Peyer's patch (tissue), 4 donors: ENCODE measurements around the gene C12orf50.

Experiments used
- POLR2A ChIP-seq, 2 donors: fragments of 450-650 bp; IDR thresholded peaks; one replicate each; pipeline ENCODE4 v1.5.1; 2017; ENCODE audit warnings: antibody characterized with exemption in 2 of 2, mild to moderate bottlenecking in 2 of 2, moderate library complexity in 2 of 2
- TF ChIP-seq, protein P1 (sequence below), 6 experiments: fragments of 450-650 bp in 4 of 6; fragments of 200-600 bp in 2 of 6; sonication (generic) in 1 of 6; IDR thresholded peaks; one replicate each; pipeline ENCODE4 v1.5.1; 2017 to 2019; ENCODE audit warnings: antibody characterized with exemption in 6 of 6, mild to moderate bottlenecking in 3 of 6, moderate library complexity in 1 of 6

DNA sequence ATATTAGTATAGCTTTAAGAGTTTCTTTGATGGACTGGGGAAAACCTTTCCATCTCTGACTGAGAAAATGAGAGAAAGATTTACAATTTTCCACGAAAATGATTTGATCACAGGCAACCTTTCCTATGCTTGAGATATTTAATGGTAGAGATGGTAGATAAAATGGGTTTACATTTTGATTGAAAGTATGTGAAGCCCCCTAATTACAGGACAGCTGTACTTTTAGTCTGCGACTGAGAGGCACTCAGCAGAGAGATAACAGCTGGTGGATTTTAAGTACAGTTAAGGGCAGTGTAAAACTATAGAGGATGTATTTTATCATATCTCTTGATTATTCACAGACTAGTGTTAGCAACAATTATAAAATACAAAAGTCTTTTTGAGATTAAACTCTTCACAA is 40.7 kb downstream of the C12orf50 start:
- TF ChIP-seq, protein P1, sequence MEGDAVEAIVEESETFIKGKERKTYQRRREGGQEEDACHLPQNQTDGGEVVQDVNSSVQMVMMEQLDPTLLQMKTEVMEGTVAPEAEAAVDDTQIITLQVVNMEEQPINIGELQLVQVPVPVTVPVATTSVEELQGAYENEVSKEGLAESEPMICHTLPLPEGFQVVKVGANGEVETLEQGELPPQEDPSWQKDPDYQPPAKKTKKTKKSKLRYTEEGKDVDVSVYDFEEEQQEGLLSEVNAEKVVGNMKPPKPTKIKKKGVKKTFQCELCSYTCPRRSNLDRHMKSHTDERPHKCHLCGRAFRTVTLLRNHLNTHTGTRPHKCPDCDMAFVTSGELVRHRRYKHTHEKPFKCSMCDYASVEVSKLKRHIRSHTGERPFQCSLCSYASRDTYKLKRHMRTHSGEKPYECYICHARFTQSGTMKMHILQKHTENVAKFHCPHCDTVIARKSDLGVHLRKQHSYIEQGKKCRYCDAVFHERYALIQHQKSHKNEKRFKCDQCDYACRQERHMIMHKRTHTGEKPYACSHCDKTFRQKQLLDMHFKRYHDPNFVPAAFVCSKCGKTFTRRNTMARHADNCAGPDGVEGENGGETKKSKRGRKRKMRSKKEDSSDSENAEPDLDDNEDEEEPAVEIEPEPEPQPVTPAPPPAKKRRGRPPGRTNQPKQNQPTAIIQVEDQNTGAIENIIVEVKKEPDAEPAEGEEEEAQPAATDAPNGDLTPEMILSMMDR (IDR thresholded peaks at IDR 0.05) = no peak
- no peak for TF ChIP-seq POLR2A (IDR thresholded peaks at IDR 0.05)
